Hematopoietic multipotent progenitor cell treated with erythropoietin and hydrocortisone succinate and interleukin-3 and kit ligand, for 17 days (in vitro differentiated cells): ENCODE data around the gene SOCS4.
"Not testable (repeated sequence)": the region's sequence is repeated elsewhere in the genome, so short reads cannot be mapped to it uniquely, and the experiment has no call there.

Experiments
- DNase-seq: peaks from one replicate; pipeline ENCODE4 v3.0.0-alpha.2; 2015; ENCODE audit warnings: low spot score

The SOCS4 gene, protein sequence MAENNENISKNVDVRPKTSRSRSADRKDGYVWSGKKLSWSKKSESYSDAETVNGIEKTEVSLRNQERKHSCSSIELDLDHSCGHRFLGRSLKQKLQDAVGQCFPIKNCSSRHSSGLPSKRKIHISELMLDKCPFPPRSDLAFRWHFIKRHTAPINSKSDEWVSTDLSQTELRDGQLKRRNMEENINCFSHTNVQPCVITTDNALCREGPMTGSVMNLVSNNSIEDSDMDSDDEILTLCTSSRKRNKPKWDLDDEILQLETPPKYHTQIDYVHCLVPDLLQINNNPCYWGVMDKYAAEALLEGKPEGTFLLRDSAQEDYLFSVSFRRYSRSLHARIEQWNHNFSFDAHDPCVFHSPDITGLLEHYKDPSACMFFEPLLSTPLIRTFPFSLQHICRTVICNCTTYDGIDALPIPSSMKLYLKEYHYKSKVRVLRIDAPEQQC

DNA sequence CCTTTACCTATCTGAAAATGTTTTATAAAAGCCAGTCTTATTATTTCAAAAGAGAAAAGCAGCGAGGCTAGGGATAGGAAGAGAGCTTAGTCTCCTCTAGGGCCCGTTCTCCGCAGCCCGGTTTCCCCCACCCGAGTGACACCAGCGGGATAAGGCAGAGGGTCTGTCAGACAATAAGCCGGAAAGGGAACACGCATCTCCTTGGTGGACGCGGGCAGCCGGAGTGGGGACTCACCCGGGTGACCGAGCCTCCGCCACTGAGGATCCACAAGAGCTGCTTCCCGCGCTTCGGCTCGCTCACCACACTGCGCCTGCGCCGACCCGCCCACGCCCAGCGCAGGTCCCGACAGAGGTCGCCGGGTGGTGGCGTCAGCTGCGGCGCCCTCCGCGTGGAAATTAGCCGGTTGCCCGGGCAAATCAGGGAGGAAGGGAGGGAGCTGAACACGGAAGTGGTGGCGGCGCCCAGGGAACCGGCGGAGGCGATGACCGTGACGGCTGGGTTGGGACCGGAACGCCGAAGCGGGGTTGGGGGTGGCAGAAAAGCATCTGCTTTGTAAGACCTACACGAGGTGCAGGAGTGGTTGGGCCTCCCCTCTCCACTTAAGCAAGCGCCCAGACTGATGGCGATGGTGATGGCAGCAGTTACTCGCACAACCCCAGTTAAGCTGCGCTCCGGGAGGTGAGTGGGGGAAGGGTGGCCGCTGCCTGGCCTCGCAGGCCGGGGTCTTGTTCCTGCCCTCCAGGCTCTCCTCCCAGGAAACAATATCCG, at the start of gene SOCS4, which contains the start of gene WDHD1:
Gene SOCS4, plus strand, starts transcription at position 444 of the 769 bp plus-strand sequence. CDS start 15,806 bp downstream, outside the sequence.
Gene WDHD1, minus strand, starts transcription at position 307 of the 769 bp plus-strand sequence. CDS start 312 bp downstream, outside the sequence.
- DNase-seq = peak; percentile 92

DNA sequence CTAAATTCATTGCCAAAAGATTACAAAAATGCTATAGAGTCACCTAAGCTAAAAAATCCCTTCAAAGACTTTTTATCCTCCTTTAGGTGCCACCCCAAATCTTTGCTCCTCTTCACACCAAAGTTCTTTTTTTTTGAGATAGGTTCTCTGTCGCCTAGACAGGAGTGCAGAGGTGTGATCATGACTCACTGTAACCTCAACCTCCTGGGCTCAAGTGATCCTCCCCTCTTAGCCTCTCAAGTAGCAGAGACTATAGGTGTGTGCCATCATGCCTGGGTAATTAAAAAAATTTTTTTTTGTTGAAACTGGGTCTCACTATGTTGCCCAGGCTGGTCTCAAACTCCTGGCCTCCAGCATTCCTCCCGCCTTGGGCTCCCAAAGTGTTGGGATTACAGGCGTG, 48.0 kb upstream of the SOCS4 start:
- DNase-seq = no peak

- DNase-seq = peak; percentile 43
Measured at GRCh38 chr14:54981698-54982097, 45.3 kb upstream of the SOCS4 start.

DNA sequence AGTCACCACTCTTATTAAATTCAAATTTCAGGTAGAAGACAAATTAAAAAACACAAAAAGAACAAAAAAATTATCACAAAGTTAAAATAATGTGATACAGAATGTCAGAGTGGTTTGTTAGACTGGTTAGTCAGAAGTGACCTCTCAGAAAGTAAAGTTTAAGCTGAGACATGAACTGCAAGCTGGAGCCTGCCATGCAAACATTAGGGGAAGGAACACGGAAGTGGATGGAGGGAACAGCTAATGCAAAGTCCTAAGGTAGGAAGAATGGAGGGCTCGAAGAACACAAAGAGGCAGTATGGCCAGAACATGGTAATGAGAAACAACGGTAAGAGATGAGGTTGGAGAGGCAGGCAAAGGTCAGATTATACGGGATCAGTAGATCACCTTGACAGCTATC, 41.9 kb upstream of the SOCS4 start:
- DNase-seq = no peak

GRCh38 chr14:55000381-55000780, 26.7 kb upstream of the SOCS4 start:
- DNase-seq = no peak

DNA sequence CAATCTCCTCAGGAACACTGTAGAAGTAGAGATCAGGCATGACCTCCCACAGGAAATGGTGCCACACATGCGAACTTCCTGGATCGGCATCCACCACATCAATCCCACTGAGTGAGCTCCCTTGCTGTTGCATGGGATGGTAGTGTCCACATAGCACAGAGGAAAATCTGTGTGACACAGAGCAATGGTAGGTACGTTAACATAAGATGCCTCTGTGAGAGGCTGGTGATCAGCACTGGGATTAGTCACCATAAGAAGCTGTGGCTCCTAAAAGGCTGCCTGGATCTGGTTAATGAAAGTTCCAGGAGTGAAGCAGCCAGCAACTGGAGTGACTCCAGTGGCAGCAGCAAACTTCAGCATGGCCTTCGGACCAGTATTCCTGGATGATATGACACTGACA, 22.0 kb upstream of the SOCS4 start:
- no peak for DNase-seq

- no peak for DNase-seq
Measured at GRCh38 chr14:55015006-55015405, 12.0 kb upstream of the SOCS4 start.

- DNase-seq = no peak
Measured at GRCh38 chr14:55019968-55020554, 7.0 kb upstream of the SOCS4 start.

GRCh38 chr14:55024365-55024764, 2.7 kb upstream of the SOCS4 start:
- not testable (repeated sequence) for DNase-seq

- DNase-seq = no peak
Measured at GRCh38 chr14:55025948-55026347, 1.1 kb upstream of the SOCS4 start.

GRCh38 chr14:55026441-55026792, 619 bp upstream of the SOCS4 start:
- no peak for DNase-seq

DNA sequence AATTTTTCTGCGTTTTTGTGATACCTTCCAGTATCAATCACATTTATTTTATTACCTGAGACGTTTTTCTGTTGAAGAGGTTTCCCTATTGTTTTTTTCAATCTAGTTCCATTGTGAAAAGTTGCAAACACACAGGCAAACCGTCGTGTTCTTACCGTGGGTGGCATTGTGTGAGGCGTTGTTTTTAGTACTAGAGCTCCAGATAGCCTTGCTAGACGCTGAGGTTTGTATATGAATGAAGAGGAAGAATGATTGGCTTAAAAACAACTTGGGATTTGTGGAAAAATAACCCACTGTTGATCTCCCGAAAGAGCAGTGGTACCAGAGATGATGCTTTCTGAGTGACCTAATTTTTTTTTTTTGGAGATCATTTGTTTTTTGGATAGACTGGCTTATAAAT, 1.0 kb downstream of the SOCS4 start:
- DNase-seq = no peak

DNA sequence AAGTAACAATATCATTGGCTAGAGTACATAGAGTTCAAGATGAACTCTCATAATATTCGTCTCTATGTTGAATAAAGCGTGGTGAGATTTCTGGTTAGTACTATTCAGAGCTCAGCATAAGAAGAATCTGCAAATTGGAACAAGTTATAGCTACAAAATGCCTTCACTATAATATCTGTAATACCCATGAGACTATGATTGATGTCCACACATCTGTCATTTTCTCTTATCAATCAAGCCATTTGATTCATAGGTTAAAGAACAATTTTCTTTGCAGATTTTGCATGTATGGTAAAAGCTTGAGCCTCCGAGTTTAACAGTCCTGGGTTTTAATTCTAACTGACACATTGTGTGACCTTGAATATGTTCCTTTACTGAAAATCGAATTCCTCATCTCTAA, 1.4 kb downstream of the SOCS4 start:
- DNase-seq = no peak

DNA sequence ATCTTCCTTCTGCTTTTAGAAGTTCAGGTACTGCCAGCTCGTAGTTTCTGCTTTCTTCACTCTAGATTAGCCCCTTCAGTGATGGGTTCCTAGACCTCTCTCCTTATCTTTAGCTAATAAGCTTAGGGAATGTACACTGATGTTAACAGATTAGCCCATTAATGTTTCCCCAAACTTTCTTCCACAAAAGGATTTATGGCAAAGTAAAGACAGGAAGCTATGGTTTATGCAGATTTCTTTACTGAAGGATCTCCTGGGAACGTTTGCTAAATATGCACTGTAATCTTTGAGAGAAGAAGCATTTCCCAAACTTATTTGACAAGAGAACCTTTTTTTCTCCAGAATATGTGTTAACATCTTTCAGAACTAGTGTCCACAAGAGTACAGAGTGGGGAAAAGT, 4.2 kb downstream of the SOCS4 start:
- no peak for DNase-seq

- DNase-seq = not testable (repeated sequence)
Measured at GRCh38 chr14:55037995-55038394, 11.0 kb downstream of the SOCS4 start.

DNA sequence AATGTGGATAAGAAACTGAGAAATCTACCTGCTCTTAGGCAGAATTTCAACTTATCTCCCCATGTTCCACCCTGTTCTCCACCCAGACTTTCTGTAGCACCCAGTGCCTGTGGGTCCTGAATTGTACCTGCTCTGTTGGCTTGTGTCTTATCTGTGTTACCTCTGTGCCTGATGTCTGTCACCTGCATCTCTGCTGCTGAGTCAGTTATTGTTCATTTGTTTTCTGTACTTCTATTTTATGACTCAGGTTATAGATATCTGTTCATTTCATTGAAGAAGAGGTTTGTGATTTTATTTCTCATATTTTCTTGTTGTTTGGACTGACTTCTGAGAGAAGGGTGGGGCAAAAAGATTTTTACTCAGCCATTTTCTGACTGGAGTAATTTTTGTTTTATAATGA, 11.7 kb downstream of the SOCS4 start:
- no peak for DNase-seq

- DNase-seq = no peak
Measured at GRCh38 chr14:55043528-55043927, 16.5 kb downstream of the SOCS4 start.

DNA sequence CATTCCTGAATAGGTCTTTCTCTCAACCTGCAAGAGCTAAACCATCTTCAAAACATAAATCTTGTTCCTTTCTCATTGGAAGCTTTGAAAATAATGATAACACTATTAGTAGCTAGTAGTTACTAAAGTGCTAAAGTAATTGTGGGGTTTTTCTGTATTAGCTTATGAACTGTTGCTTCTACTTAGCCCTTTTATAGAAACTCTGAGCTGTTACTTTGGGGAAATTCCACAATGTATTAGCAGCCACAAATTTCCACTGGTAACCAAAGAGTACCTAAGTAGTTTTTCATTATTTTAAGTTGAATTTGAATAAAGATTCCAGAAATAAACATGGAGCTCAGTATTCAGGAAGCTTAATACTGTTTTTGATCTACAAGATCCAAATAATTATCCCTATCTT, 18.1 kb downstream of the SOCS4 start:
- no peak for DNase-seq

GRCh38 chr14:55047301-55048053, 20.4 kb downstream of the SOCS4 start:
- DNase-seq = no peak

DNA sequence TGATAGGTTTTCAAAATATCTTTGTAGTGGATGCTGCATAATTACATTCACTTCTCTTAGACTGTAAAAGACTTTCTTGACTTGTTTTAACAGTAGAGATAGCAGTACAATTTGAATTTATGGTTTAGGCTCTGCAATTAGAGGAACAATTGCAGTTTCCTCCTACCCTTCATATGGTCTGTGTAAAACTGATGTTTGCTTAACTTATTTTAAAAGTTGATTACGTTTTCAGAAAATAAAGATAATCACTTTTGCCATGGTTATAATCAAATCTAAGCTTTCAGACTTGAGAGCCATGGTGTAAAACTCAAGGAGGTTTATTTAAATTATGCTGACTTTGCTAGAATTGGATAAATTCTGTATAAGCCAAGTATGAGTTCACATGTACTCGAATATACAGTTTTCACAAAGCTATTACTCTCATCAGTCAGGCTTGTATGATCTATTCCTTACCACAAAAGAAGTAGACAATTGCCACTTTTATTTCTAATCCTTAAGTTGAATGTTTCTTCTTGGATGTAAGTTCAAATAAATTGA, 21.9 kb downstream of the SOCS4 start:
- DNase-seq = no peak

DNA sequence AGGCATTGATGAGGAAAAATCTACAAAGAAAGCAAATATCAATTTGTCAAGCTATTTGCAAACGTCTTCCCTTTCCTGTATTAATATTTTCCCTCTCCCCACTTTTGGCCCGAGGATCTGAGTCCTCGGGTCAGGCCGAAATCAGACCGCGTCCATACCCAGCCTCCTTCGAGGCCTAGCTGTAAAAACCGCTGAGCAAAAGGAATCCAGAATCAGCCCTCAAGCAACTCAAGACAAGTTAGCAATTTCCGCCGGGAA, 24.1 kb downstream of the SOCS4 start:
- DNase-seq = no peak
